HG03139 (cell line): ENCODE data around the gene CACNA1C.

ENCODE experiments used
- ATAC-seq: cut with Tn5 transposase; IDR thresholded peaks from one replicate; pipeline ENCODE4 v1.9.1; 2021; ENCODE audit not compliant: unreplicated experiment

Gene CACNA1C

GRCh38 chr12:2649201-2650030, 596.6 kb downstream of the CACNA1C start:
- no peak for ATAC-seq

DNA sequence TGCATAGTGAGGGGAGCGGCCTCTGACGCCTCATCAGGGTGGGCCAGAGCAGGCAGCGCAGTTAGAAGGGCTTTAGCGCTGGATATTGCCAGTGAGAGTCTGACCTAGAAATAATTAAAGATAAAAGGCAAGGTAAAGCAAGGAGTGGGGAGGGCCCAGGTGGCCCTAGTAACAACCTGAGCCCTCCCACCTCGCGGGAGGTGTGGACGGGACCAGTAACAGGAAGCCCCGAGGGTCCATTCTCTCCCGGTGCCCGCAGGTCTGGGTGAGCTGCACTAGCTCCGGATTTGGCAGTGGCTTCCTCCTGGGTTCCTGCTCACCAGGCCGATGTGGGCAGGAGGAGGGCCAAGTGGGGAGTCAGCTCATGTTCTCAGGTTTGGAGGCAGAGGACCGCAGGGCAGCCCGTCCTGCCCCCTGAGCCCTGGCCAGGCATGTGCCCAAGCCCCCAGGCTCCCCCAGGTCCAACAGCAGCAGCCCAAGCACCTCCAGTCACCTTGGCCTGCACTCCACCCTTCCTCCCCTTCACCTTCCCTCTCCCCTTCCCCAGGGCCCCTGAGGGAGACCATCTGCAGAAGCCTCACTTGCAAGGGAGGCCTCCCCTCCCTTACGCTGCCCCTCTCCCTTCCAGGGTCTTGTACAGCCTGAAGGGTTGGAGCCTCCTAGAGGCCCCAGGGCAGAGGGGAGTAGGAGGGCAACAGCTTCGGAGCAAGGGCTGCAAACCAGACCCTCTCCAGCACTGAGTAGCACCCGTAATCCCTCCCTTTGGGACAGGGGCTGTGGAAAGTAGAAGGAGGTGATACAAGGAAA, 597.7 kb downstream of the CACNA1C start:
- ATAC-seq, result no peak

DNA sequence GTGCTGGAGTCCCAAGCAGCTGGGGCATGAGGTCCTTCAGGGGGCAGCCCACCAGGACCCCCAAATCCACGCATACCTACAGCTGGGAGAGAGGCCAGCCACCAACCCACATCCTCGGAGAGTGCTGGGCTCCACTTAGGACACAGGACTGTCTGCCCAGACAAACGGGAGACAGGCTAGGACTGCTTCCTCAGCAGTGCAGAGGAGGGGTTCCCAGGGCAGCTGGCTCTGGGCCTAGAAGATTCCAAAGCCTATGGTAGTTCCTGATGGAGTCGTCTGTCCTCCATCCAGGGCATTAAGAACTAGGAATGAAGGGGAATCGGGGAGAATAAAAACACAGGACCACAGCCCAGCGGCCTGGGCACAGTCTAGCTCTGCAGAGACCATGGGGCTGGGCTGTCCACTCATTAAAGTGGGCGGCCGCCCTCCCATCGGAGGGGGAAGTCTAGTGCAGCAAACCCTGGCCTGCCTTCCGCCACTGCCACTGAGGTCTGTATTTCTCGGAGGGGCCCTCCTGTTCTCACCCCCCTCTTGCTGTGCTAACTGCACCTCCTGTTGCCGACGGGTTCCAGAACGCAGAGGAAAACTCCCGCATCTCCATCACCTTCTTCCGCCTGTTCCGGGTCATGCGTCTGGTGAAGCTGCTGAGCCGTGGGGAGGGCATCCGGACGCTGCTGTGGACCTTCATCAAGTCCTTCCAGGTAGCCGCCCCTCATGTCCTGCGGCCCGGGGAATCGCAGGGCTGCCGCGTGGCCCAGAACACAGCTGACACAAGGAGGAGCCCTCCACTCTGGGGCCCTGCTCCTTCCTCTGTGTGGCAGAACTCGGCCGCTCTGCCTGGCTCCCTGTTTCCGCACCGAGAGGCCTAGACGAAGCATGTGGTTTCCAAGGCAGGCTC, 598.5 kb downstream of the CACNA1C start:
- ATAC-seq, result no peak

- no peak for ATAC-seq
Measured at GRCh38 chr12:2652011-2652400, 599.2 kb downstream of the CACNA1C start.

DNA sequence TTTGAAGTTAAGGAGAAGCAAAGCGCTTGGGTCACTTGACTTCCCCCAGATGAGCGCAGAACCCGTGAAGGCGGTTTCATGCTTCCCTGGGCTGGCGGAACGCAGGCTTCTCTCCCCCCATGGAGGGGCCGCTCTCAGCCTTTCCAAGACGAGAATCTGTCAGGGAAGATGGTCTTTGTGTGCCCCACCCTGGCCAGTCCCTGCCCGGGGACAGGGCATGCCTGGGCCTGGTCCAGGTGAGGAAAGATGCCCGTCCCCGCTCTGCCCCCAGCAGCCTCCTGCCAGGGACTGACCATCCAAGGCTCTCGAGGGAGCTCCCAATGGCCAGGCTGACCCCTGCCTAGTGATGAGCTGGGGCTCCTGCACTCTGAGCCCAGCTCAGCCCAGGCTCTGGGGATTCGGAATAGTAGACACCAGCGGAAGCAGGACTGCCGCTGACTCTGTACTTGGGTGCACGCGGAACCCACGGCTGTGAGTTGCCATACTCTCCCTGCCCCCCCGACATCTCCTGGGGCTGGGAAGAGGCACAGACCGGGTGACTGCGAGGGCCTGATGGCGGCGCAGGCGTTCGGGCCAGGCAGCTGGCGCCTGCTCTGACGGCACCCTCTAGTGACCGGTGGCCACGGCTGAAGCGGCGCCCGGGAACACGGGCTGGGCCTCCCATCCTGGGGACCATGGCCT, 599.8 kb downstream of the CACNA1C start:
- no peak for ATAC-seq

DNA sequence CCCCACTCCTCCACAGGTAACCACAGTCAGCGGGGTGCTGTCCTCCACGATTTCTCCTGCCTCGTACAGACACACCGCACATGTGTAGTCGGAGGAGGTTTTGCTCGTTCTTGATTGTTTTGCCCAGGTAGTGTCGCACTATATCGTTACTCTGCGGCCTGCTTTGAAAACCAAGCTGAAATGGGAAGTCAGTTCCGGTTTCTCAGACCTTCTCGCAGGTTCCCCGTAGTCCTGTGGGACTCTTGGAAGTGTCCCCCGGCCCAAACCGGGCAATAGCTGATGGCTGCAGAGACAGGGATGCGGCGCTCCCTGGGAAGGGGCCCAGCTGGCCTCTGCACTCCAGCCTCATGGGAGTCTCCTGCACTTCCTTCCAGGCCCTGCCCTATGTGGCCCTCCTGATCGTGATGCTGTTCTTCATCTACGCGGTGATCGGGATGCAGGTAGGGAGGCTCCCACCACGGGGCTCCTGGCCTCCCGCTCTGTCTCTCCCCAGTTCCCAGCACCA, 600.7 kb downstream of the CACNA1C start:
- no peak for ATAC-seq

DNA sequence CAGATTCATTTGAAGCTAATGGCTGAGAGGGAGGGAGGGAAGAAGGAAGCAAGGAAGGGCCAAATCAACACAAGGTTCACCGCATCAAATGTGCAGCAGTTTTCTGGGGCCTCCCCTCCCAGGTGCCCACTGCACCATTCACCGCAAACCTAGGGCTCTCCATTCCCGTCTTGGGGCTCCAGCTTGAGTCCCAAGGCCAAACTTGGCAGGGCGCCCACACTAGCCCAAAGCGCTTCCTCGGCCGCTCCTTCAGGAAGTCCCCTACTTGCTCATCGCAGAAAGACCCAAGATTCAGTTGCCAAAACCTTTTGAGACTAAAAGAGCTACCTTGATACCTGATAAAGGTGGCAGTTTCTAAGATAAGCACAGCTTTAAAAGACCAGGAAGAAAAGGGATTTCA, 601.5 kb downstream of the CACNA1C start:
- no peak for ATAC-seq

DNA sequence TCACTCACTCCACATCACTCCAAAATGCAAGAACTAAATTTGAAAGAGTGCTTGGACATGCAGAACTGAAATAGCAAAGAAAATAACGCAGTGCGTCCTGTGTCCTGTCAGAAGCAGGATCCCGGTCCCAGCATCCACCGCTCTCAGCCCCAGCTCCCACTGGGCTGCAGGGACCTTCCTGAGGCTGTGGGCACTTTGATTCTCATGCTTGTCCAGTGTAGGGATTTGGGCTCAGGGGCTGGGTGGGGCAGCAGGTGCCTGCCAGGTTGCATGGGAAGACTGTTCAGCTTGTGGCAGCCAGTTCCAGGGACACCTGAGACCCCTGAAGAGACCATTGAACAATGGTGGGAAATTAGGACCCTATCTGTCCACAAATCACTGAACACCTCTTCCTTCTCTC, 602.0 kb downstream of the CACNA1C start:
- ATAC-seq, result no peak

GRCh38 chr12:2662524-2662923, 609.7 kb downstream of the CACNA1C start:
- ATAC-seq, result no peak

- no peak for ATAC-seq
Measured at GRCh38 chr12:2664721-2665577, 612.2 kb downstream of the CACNA1C start.

DNA sequence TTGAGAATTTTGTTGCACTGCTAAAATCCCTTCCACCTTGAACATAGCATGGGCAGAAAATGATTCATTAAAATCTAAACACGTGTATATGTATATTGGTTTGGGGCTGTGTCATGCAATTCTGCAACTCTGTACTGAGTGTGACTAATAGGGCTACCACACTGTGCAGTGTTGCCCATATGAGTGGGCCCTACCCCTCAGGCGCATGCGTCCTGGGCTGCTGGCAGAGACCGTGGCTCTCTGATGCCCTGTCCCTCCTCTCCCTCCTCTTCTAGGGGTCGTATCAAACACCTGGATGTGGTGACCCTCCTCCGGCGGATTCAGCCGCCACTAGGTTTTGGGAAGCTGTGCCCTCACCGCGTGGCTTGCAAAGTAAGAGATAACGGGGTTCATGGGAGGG, 613.6 kb downstream of the CACNA1C start:
- no peak for ATAC-seq

GRCh38 chr12:2666846-2667245, 614.1 kb downstream of the CACNA1C start:
- no peak for ATAC-seq

DNA sequence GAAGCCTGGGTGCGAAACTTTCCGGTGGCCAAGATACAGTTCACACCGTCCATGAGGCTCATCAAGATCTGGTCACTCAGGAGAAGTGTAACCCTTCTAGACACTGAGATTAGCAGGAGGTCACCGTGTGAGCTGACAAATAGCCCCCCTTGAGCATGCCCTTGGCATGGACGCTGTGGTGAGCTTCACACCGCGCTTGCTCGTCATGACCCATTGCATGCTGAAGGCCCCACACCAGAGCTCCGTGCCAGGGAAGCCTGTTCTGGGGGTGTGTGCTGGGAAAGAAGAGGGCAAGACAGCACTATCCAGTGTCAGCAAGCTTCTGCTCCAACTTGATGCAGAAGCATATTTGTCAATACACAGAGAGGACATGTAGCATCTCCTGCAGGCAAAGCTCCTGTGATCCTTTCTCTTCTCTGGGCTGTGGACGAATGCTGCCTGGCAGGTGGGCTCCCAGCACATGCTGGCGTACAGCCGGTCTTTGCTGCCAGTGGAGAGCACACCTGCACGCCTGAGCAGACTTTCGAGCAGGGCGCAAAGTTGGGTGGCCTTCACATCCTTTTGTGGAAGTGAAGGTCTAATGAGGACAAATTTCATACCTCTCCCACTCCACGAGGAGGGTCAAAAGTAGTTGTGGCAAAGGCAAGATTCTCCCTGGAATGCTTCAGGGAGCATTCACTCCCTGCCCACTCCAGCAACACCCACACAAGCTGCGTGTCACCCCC, 615.1 kb downstream of the CACNA1C start:
- ATAC-seq, result no peak

- ATAC-seq, result no peak
Measured at GRCh38 chr12:2668816-2669215, 616.0 kb downstream of the CACNA1C start.

GRCh38 chr12:2669560-2669959, 616.8 kb downstream of the CACNA1C start:
- no peak for ATAC-seq

GRCh38 chr12:2672863-2673262, 620.1 kb downstream of the CACNA1C start:
- no peak for ATAC-seq

DNA sequence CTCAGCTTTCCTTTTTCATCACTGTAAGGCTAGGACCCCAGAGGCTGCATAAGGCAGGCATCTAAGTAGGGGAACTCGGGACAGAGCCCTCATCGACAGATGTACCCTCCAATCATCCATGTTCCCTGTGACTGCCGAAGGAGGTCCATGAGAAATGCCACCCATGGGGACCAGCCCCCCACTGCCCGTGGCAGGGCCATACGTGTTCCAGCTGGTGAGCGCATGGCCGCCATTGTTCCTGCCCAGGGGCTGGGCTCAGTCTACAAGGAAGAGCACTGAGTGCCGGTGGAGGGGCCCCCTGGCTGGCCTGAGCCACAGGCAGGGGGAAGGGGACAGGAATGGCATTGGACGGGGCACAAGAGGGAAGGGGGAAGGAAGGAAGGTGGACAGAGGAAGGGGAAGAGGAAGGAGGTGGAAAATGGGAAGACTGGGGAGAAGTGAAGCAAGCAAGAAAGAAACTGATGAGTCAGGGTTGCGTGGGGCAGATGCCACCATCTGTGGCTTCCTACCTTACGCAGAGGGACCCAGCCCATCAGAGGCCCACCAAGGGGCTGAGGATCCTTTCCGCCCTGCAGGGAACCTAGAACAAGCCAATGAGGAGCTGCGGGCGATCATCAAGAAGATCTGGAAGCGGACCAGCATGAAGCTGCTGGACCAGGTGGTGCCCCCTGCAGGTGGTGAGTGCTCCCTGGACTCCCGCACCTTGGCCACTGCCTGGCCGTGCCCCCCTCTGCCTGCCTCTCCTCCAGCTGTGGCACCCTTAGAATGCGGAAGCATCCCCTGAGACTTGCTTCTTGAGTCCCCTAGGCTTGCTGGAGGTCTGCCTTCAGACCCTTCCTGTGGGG, 621.4 kb downstream of the CACNA1C start:
- ATAC-seq, result no peak

GRCh38 chr12:2675776-2676175, 623.0 kb downstream of the CACNA1C start:
- no peak for ATAC-seq
